Activated T-cell treated with anti-CD3 and anti-CD28 coated beads for 4 hours (primary cell): ENCODE data around the gene SELE.

Source experiments
- DNase-seq: peaks from one replicate; pipeline ENCODE4 v3.0.0-alpha.2; 2020

Gene SELE

GRCh38 chr1:169733924-169734323 lies at the start of gene SELE:
Gene SELE (minus strand): TSS chr1:169734079. CDS start chr1:169733612, 467 bp downstream.
- no peak for DNase-seq

GRCh38 chr1:169782596-169782995 lies 48.7 kb upstream of the SELE start:
- no peak for DNase-seq

- DNase-seq = no peak
These were observed 46.1 kb upstream of the SELE start for GRCh38 chr1:169779970-169780369.

GRCh38 chr1:169779150-169779549 lies 45.3 kb upstream of the SELE start:
- DNase-seq = no peak

- DNase-seq = no peak
These were observed 42.6 kb upstream of the SELE start for GRCh38 chr1:169776440-169776839.

GRCh38 chr1:169768161-169768560 lies 34.3 kb upstream of the SELE start:
- DNase-seq = no peak

- no peak for DNase-seq
These were observed 31.9 kb upstream of the SELE start for GRCh38 chr1:169765580-169766331.

GRCh38 chr1:169764919-169765318 lies 31.0 kb upstream of the SELE start:
- DNase-seq = no peak

GRCh38 chr1:169762699-169763098 lies 28.8 kb upstream of the SELE start:
- no peak for DNase-seq

- no peak for DNase-seq
These were observed 25.2 kb upstream of the SELE start for GRCh38 chr1:169759038-169759437.

- no peak for DNase-seq
These were observed 19.7 kb upstream of the SELE start for GRCh38 chr1:169753549-169753948.

GRCh38 chr1:169750041-169750440 lies 16.2 kb upstream of the SELE start:
- DNase-seq = no peak

- DNase-seq = no peak
These were observed 12.7 kb upstream of the SELE start for GRCh38 chr1:169746550-169746949.

- DNase-seq = no peak
These were observed 11.4 kb upstream of the SELE start for GRCh38 chr1:169745015-169745861.

- no peak for DNase-seq
These were observed 8.0 kb upstream of the SELE start for GRCh38 chr1:169741666-169742394.

GRCh38 chr1:169739980-169740379 lies 6.1 kb upstream of the SELE start:
- DNase-seq = no peak

GRCh38 chr1:169731446-169731845 lies 2.4 kb downstream of the SELE start:
- DNase-seq = no peak

GRCh38 chr1:169729991-169730390 lies 3.9 kb downstream of the SELE start:
- DNase-seq = no peak

- no peak for DNase-seq
These were observed 6.6 kb downstream of the SELE start for GRCh38 chr1:169727307-169727706.

- no peak for DNase-seq
These were observed 7.0 kb downstream of the SELE start for GRCh38 chr1:169726851-169727250.

- DNase-seq = no peak
These were observed 7.9 kb downstream of the SELE start for GRCh38 chr1:169725930-169726329.

- no peak for DNase-seq
These were observed 9.7 kb downstream of the SELE start for GRCh38 chr1:169724168-169724567.

GRCh38 chr1:169723763-169724162 lies 10.1 kb downstream of the SELE start:
- DNase-seq = no peak

- no peak for DNase-seq
These were observed 11.1 kb downstream of the SELE start for GRCh38 chr1:169722779-169723178.
